GM18867 (cell line): ENCODE data around the gene PPFIA1.

ENCODE experiments used
- ATAC-seq: cut with Tn5 transposase; IDR thresholded peaks from one replicate; pipeline ENCODE4 v1.9.1; 2021; ENCODE audit warnings: mild to moderate bottlenecking, moderate library complexity; ENCODE audit not compliant: unreplicated experiment

Gene PPFIA1

GRCh38 chr11:70428701-70429427, 158.4 kb downstream of the PPFIA1 start:
- no peak for ATAC-seq

GRCh38 chr11:70429428-70429705, 158.9 kb downstream of the PPFIA1 start:
- ATAC-seq: no peak

- ATAC-seq: no peak
Observed at GRCh38 chr11:70429724-70430521, 159.4 kb downstream of the PPFIA1 start.

- no peak for ATAC-seq
Observed at GRCh38 chr11:70430671-70431574, 160.4 kb downstream of the PPFIA1 start.

GRCh38 chr11:70431611-70432010, 161.1 kb downstream of the PPFIA1 start:
- no peak for ATAC-seq

GRCh38 chr11:70432065-70432464, 161.6 kb downstream of the PPFIA1 start:
- no peak for ATAC-seq

GRCh38 chr11:70432580-70432979, 162.1 kb downstream of the PPFIA1 start:
- no peak for ATAC-seq

GRCh38 chr11:70433038-70433437, 162.5 kb downstream of the PPFIA1 start:
- no peak for ATAC-seq

- ATAC-seq: no peak
Observed at GRCh38 chr11:70433526-70433925, 163.0 kb downstream of the PPFIA1 start.
